Measurements from ENCODE around the gene GP1BA. TPM values are rescaled to one million over a fixed set of nuclear protein-coding genes. Genes with fewer than 3 reads are reported as not detected.

The GP1BA gene
- total RNA-seq, 1 experiment from 2014 or later = not detected

GRCh38 chr17:4973256-4974114 is 41.4 kb downstream of the GP1BA start:
- no TSS peak for BruUV-seq (replicated peaks)
- H3K27me3 ChIP-seq (replicated peaks; ENCODE audit: insufficient read depth, low read depth, low read length, poor library complexity) = no peaks in the 10 kb centered on the region
- peaks cover 2% of the 10 kb centered on the region for H3K36me3 ChIP-seq (ENCODE audit: insufficient read depth, low read length, poor library complexity, severe bottlenecking)
- CTCF ChIA-PET = no interaction called here
- no peak for DNase-seq (ENCODE audit: low spot score)
- no peak overlapping the region for H3K27ac ChIP-seq (ENCODE audit: low read depth, low read length, poor library complexity, severe bottlenecking)
- H3K4me3 ChIP-seq (ENCODE audit: low read depth, low read length, poor library complexity, severe bottlenecking) = no peak overlapping the region
- intact Hi-C loops (cut with micrococcal nuclease; ENCODE audit: unreplicated experiment) = no loop called here
- TF ChIP-seq CTCF (conservative IDR thresholded peaks at IDR 0.05; ENCODE audit: low read depth, low read length) (no peak), EZH2 (IDR thresholded peaks at IDR 0.05; ENCODE audit: borderline replicate concordance, low read depth, low read length, poor library complexity, severe bottlenecking) (no peak)
- H3K9me3 ChIP-seq (ENCODE audit: low read depth, low read length, poor library complexity, severe bottlenecking) = no peaks in the 10 kb centered on the region
- H3K4me1 ChIP-seq (ENCODE audit: insufficient read depth, low read length, poor library complexity, severe bottlenecking) = peaks cover 9% of the 10 kb centered on the region
- POLR2A ChIA-PET (ENCODE audit: low non-redundant PET) = no interaction called here

GRCh38 chr17:4974115-4974670 is 42.1 kb downstream of the GP1BA start:
- POLR2A ChIA-PET (ENCODE audit: low non-redundant PET) = no interaction called here
- intact Hi-C loops (cut with micrococcal nuclease; ENCODE audit: unreplicated experiment) = no loop called here
- Histone ChIP-seq H3K36me3 (ENCODE audit: insufficient read depth, low read length, poor library complexity, severe bottlenecking) (peaks cover 7% of the 10 kb centered on the region), H3K27ac (ENCODE audit: low read depth, low read length, poor library complexity, severe bottlenecking) (no peak overlapping the region), H3K4me1 (ENCODE audit: insufficient read depth, low read length, poor library complexity, severe bottlenecking) (peaks cover 2% of the 10 kb centered on the region), H3K9me3 (ENCODE audit: low read depth, low read length, poor library complexity, severe bottlenecking) (no peaks in the 10 kb centered on the region), H3K27me3 (replicated peaks; ENCODE audit: insufficient read depth, low read depth, low read length, poor library complexity) (no peaks in the 10 kb centered on the region), H3K4me3 (ENCODE audit: low read depth, low read length, poor library complexity, severe bottlenecking) (no peak overlapping the region)
- no TSS peak for BruUV-seq (replicated peaks)
- CTCF ChIA-PET = no interaction called here
- no peak for DNase-seq (ENCODE audit: low spot score)
- TF ChIP-seq EZH2 (IDR thresholded peaks at IDR 0.05; ENCODE audit: borderline replicate concordance, low read depth, low read length, poor library complexity, severe bottlenecking) (no peak), CTCF (conservative IDR thresholded peaks at IDR 0.05; ENCODE audit: low read depth, low read length) (no peak)

- TF ChIP-seq EZH2 (IDR thresholded peaks at IDR 0.05; ENCODE audit: borderline replicate concordance, low read depth, low read length, poor library complexity, severe bottlenecking) = no peak
- no peak for TF ChIP-seq CTCF (conservative IDR thresholded peaks at IDR 0.05; ENCODE audit: low read depth, low read length)
- H3K4me3 ChIP-seq (ENCODE audit: low read depth, low read length, poor library complexity, severe bottlenecking) = no peak overlapping the region
- H3K36me3 ChIP-seq (ENCODE audit: insufficient read depth, low read length, poor library complexity, severe bottlenecking) = peaks cover 7% of the 10 kb centered on the region
- no TSS peak for BruUV-seq (replicated peaks)
- DNase-seq (ENCODE audit: low spot score) = no peak
- POLR2A ChIA-PET (ENCODE audit: low non-redundant PET) = no interaction called here
- peaks cover 4% of the 10 kb centered on the region for H3K4me1 ChIP-seq (ENCODE audit: insufficient read depth, low read length, poor library complexity, severe bottlenecking)
- H3K27me3 ChIP-seq (replicated peaks; ENCODE audit: insufficient read depth, low read depth, low read length, poor library complexity) = no peaks in the 10 kb centered on the region
- CTCF ChIA-PET = no interaction called here
- H3K27ac ChIP-seq (ENCODE audit: low read depth, low read length, poor library complexity, severe bottlenecking) = no peak overlapping the region
- intact Hi-C loops (cut with micrococcal nuclease; ENCODE audit: unreplicated experiment) = no loop called here
- H3K9me3 ChIP-seq (ENCODE audit: low read depth, low read length, poor library complexity, severe bottlenecking) = no peaks in the 10 kb centered on the region
These were observed 46.6 kb downstream of the GP1BA start for GRCh38 chr17:4978726-4979125.
